GOT3 (cell line): Measurements from ENCODE around the gene PTPRF.

Experiments
- DNase-seq: peaks from one replicate; lab custom pipeline; 2025; ENCODE audit warnings: mixed read lengths; lab: John Stamatoyannopoulos, UW

PTPRF gene

DNA sequence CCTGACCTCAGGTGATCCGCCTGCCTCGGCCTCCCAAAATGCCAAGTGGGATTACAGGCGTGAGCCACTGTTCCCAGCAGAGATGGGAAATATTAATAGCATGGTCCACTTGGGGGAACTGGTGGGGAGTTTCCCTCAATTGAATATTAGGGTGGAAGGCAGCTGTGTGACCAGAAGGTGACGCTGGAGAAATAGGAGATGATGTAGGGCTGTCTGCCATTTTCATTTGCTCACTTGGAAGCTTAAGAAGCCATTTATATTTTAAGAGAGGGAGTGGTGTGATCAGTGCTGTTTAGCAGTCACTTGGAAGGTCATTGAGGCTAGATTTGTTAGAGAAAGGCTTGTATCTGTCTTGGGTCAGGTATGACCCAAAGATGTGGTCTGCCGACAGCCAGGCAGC, 139.2 kb downstream of the PTPRF start:
- no peak for DNase-seq

DNA sequence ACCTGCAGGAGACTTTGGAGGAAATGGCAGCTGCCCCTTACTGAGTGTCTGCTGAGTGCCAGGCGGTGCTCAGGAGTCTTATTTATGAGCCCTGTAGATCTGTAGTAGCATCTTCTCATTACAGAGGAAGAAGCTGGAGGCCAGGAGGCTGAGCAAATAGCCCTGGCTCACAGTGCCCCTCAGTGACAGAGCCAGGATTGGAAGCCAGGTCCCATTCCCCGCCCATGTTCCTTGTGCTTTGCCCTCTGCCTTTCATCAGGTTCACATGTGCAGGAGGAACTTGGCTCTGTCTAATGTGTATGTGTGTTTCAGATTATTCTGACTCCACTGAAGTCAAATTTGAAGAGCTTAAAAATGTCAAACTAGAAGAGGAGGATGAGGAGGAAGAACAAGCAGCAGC, 140.5 kb downstream of the PTPRF start:
- DNase-seq: no peak

DNA sequence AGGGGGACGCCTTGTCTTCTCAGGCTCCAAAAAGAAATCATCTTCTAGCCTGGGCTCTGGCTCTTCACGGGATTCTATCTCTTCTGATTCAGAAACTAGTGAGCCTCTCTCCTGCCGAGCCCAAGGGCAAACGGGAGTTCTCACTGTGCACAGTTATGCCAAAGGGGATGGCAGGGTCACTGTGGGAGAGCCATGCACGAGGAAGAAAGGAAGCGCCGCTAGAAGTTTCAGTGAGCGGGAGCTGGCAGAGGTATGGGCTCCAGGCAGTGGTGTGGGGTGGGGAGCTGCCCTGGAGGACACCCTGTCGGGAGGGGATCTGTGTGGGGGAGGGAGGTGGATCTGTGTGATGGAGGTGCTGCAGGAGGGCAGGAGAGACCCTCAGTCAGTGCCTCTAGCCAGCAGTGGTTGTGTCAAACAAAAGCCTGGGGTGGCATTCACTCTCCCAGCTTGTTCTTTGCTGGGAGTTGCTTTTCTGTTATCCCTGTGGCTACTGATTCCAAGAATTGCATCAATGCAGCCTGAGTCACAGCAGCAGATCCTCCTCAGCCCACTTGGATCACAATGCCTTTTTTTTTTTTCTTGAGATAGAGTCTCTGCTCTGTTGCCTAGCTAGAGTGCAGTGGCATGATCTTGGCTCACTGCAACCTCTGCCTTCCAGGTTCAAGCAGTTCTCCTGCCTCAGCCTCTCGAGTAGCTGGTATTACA, 141.1 kb downstream of the PTPRF start:
- DNase-seq: no peak

DNA sequence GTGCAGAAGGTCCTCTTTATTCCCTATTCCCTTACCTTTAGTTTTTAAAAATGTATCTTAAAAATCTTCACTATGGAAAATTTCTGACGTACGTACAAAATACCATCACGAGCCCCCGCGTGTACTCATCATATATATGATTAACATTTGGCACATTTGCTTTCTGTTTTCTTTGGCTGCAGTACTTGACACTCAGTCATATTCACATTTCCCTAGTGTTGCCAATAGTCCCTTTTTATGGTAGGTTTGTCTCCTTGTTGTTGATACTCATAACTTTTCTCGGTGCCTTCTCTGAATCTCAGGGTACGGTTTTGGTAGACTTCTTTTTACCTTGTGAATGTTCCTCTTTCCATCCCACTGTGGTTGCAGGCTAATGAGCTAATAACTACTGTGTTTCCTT, 142.6 kb downstream of the PTPRF start:
- DNase-seq: no peak
